Dendritic cell treated with granulocyte-macrophage colony-stimulating factor and Interleukin-4, amounts not matched to agents 40 ng/mL and 50 ng/mL, for 4 days (primary cell): ENCODE measurements around the gene TPBG.

ENCODE experiments used
- H3K27ac Mint-ChIP-seq: one replicate; pipeline ENCODE4 v1.8.0; 2022; ENCODE audit warnings: mild to moderate bottlenecking, mixed read lengths
- H3K27me3 Mint-ChIP-seq: one replicate; pipeline ENCODE4 v1.8.0; 2022; ENCODE audit warnings: mild to moderate bottlenecking, mixed read lengths
- H3K36me3 Mint-ChIP-seq: one replicate; pipeline ENCODE4 v1.8.0; 2022; ENCODE audit warnings: low read depth, mixed read lengths
- H3K4me1 Mint-ChIP-seq: one replicate; pipeline ENCODE4 v1.8.0; 2022; ENCODE audit warnings: low read depth, mixed read lengths
- H3K4me3 Mint-ChIP-seq: one replicate; pipeline ENCODE4 v1.8.0; 2022; ENCODE audit warnings: mild to moderate bottlenecking, moderate library complexity, mixed read lengths
- H3K9me3 Mint-ChIP-seq: one replicate; pipeline ENCODE4 v1.8.0; 2022; ENCODE audit warnings: mixed read lengths
- intact Hi-C: fragments of 100-400 bp; cut with micrococcal nuclease; formaldehyde crosslinking; loops from one replicate; pipeline ENCODE4 v1.15.0; 2022

The TPBG gene, protein sequence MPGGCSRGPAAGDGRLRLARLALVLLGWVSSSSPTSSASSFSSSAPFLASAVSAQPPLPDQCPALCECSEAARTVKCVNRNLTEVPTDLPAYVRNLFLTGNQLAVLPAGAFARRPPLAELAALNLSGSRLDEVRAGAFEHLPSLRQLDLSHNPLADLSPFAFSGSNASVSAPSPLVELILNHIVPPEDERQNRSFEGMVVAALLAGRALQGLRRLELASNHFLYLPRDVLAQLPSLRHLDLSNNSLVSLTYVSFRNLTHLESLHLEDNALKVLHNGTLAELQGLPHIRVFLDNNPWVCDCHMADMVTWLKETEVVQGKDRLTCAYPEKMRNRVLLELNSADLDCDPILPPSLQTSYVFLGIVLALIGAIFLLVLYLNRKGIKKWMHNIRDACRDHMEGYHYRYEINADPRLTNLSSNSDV

DNA sequence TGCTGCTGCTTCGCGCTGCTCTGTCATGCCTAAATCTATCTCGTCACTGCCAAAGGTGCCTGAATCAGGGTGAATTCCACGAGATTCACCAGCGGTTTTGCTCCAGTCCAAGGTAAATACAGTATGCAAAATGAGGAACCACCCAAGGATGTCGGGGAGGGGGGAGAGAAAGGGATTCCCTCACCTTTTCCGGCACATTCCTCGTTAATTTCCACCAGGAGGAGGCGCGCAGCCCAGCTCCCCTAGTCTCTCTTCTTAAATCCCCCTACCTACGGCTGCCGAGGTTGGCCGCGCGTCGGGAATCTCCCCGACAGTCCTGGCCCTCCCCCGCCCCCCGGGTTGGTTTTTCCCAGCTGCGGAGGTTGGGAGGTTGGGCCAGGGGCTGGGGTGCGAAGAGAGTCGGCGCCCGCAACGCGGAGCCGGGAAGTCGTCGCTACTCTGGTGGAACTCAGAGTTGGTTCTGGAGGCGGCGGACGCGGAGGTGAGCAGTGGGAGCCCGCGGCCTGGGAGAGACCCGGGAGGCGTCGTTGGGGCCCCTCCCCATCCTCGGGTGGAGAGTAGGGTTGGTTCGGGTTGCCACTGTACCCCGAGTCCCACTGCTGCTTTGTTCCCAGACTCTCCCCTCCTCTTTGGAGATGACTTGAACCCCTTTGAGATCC lies at the start of gene TPBG:
TSS of gene TPBG (plus strand) at position 390 of the 659 bp plus-strand sequence. CDS start 1,145 bp downstream, outside the sequence.
- Mint-ChIP-seq H3K27me3 (peaks cover 65% of the 10 kb centered on the region), H3K4me1 (peaks cover 28% of the 10 kb centered on the region), H3K9me3 (no peaks in the 10 kb centered on the region), H3K4me3 (peak within 1 kb of the TSS; percentile 84), H3K27ac (peak within 1 kb of the TSS; percentile 60), H3K36me3 (peaks cover 9% of the 10 kb centered on the region)
- intact Hi-C loops = no loop called here

DNA sequence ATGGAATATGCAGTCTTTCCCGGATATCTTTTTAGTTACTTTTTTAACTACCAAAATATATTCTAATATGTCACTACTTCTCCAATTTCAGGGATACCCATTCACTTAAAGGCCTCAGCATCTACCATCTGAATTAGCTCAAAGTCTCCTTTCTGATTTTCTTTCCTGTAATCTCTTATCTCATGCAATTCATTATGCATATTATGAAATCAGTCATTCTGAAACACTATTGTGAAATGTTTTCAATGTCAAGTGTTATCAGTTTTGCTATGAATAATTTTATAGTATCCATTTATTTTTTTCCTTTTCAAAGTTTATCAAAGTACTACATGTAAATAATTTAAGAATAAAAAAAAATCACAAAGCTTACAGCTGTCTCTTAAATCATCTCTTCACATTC lies 41.2 kb upstream of the TPBG start:
- Mint-ChIP-seq H3K4me1 (no peaks in the 10 kb centered on the region), H3K27ac (no peak overlapping the region), H3K9me3 (no peaks in the 10 kb centered on the region), H3K4me3 (no peak overlapping the region), H3K27me3 (no peaks in the 10 kb centered on the region), H3K36me3 (no peaks in the 10 kb centered on the region)
- intact Hi-C loops = no loop called here

- Mint-ChIP-seq H3K4me1 (no peaks in the 10 kb centered on the region), H3K4me3 (no peak overlapping the region), H3K36me3 (no peaks in the 10 kb centered on the region), H3K27ac (no peak overlapping the region), H3K9me3 (no peaks in the 10 kb centered on the region), H3K27me3 (no peaks in the 10 kb centered on the region)
- intact Hi-C loops = no loop called here
Measured at GRCh38 chr6:82329766-82330165, 33.9 kb upstream of the TPBG start.

DNA sequence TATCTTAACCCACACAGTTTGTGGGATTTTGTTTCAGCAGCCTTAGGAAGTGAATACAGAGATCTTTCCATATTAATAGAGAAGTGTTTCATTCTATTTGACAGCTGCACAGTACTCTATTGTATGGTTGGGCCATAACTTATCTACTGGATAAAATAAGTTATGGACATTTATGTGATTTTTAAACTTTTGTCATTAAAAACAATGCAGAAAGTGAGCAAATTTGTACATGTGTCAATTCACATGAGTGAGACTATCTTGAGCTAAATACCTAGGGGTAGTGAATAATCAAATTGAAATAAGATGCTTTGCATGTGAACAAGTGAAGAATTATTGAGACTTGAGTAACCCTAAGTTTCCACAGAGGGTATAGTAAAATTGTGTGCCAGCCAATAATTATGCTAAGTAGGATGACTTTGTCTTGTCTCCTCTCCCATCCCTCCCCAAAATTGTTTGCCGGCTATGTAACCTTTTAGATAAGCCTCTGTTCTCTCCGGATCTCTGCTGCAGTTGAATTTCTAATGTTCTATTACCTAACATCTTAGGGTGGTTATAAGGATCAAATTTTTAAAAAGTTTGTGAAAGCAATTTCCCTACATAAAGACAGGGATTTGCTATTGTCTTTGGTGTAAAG lies 33.3 kb upstream of the TPBG start:
- Mint-ChIP-seq H3K4me1 (no peaks in the 10 kb centered on the region), H3K9me3 (no peaks in the 10 kb centered on the region), H3K27me3 (no peaks in the 10 kb centered on the region), H3K36me3 (no peaks in the 10 kb centered on the region), H3K27ac (no peak overlapping the region), H3K4me3 (no peak overlapping the region)
- intact Hi-C loops = no loop called here

GRCh38 chr6:82331031-82331773 lies 32.4 kb upstream of the TPBG start:
- H3K4me3 Mint-ChIP-seq = no peak overlapping the region
- H3K27me3 Mint-ChIP-seq = no peaks in the 10 kb centered on the region
- H3K9me3 Mint-ChIP-seq = no peaks in the 10 kb centered on the region
- intact Hi-C loops = no loop called here
- no peaks in the 10 kb centered on the region for H3K4me1 Mint-ChIP-seq
- H3K27ac Mint-ChIP-seq = no peak overlapping the region
- no peaks in the 10 kb centered on the region for H3K36me3 Mint-ChIP-seq

GRCh38 chr6:82333781-82334180 lies 29.8 kb upstream of the TPBG start:
- H3K4me3 Mint-ChIP-seq = no peak overlapping the region
- H3K27ac Mint-ChIP-seq = no peak overlapping the region
- H3K27me3 Mint-ChIP-seq = no peaks in the 10 kb centered on the region
- H3K36me3 Mint-ChIP-seq = no peaks in the 10 kb centered on the region
- no peaks in the 10 kb centered on the region for H3K9me3 Mint-ChIP-seq
- no peaks in the 10 kb centered on the region for H3K4me1 Mint-ChIP-seq
- intact Hi-C loops = no loop called here

GRCh38 chr6:82337688-82338257 lies 25.8 kb upstream of the TPBG start:
- H3K36me3 Mint-ChIP-seq = no peaks in the 10 kb centered on the region
- no peaks in the 10 kb centered on the region for H3K4me1 Mint-ChIP-seq
- intact Hi-C loops = no loop called here
- no peaks in the 10 kb centered on the region for H3K27me3 Mint-ChIP-seq
- no peak overlapping the region for H3K27ac Mint-ChIP-seq
- peaks cover 15% of the 10 kb centered on the region for H3K9me3 Mint-ChIP-seq
- no peak overlapping the region for H3K4me3 Mint-ChIP-seq

DNA sequence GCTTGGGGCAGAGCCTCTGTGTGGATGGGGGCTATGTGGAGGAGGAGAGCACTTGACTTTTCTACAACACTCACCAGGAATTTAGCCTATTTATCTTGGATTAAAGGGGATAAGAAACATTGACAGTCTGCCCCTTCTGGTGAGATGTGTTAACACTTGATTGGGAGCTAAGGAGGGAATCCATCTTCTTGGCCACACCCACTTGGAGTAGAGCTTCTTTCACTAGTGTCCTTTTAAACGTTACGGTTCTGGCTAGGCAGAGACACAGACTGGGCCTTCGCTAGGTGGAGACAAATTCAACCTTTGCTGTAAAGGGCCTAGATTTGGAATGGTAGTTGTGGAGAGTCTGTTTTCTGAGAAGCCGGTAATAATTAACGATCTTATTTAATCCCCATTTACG lies 15.5 kb upstream of the TPBG start:
- no peak overlapping the region for H3K4me3 Mint-ChIP-seq

GRCh38 chr6:82353848-82354247 lies 9.8 kb upstream of the TPBG start:
- Mint-ChIP-seq H3K36me3 (no peaks in the 10 kb centered on the region), H3K27ac (no peak overlapping the region), H3K9me3 (no peaks in the 10 kb centered on the region), H3K4me1 (no peaks in the 10 kb centered on the region), H3K4me3 (no peak overlapping the region), H3K27me3 (no peaks in the 10 kb centered on the region)
- intact Hi-C loops = no loop called here

More for the DNA sequence above, 15.5 kb upstream of the TPBG start:
- intact Hi-C loops = no loop called here
- Mint-ChIP-seq H3K36me3 (no peaks in the 10 kb centered on the region), H3K4me1 (no peaks in the 10 kb centered on the region), H3K9me3 (no peaks in the 10 kb centered on the region), H3K27ac (no peak overlapping the region), H3K27me3 (no peaks in the 10 kb centered on the region)

- Mint-ChIP-seq H3K4me3 (no peak overlapping the region), H3K9me3 (no peaks in the 10 kb centered on the region), H3K4me1 (peaks cover 26% of the 10 kb centered on the region), H3K27me3 (peaks cover 54% of the 10 kb centered on the region), H3K27ac (no peak overlapping the region), H3K36me3 (peaks cover 9% of the 10 kb centered on the region)
- intact Hi-C loops = no loop called here
Measured at GRCh38 chr6:82360552-82360951, 3.1 kb upstream of the TPBG start.

GRCh38 chr6:82361631-82362030 lies 2.0 kb upstream of the TPBG start:
- H3K9me3 Mint-ChIP-seq = no peaks in the 10 kb centered on the region
- H3K4me1 Mint-ChIP-seq = peaks cover 28% of the 10 kb centered on the region
- intact Hi-C loops = no loop called here
- peaks cover 9% of the 10 kb centered on the region for H3K36me3 Mint-ChIP-seq
- peaks cover 62% of the 10 kb centered on the region for H3K27me3 Mint-ChIP-seq
- no peak overlapping the region for H3K4me3 Mint-ChIP-seq
- no peak overlapping the region for H3K27ac Mint-ChIP-seq

DNA sequence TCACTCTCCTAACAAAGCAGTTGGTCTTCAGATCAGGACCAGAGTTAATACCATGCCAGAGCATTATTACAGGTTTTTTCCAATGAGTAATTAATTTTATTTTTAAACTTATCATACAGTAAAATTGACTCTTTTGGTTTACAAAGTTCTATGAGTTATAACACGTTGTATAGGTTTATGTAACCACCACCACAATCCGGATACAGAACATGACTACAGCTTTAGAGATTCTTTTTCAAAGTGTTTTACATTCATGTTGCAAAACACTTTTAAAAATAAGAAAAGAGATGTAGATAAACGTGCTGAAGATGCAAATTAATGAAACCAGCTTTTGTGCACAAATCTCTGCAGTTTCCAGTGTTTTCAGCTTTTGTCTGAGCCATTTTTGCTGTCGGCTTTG lies 1.5 kb upstream of the TPBG start:
- intact Hi-C loops = no loop called here
- Mint-ChIP-seq H3K4me3 (no peak overlapping the region), H3K27ac (no peak overlapping the region), H3K27me3 (peaks cover 64% of the 10 kb centered on the region), H3K36me3 (peaks cover 9% of the 10 kb centered on the region), H3K9me3 (no peaks in the 10 kb centered on the region), H3K4me1 (peaks cover 28% of the 10 kb centered on the region)

DNA sequence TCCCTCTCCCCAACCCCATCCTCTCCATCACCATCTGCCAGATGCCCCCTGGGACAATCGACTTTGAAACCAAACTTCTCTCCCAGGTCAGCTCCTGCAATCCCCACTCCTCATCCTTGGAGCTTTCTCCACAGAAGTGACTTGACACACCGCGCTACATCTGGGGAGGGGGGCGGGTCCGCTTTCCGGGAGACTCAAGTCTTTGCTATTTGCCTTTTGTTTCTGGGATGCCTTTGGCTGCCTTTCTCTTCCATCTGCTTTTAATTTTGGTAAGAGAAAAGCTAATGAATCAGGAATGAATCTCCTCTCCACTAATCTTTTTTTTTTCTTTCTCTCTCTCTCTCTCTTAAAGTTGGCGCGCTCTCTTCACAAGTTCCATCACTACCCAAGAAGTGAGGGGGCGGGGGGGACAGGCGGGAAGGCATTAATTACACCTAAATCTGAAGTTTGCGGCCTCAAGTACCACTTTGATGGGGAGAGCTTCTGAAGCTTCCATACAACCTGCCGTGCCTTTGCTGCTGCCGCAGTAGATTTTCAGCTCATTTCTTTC lies 664 bp upstream of the TPBG start:
- peak overlapping the region; percentile 60 for H3K27ac Mint-ChIP-seq
- H3K27me3 Mint-ChIP-seq = peaks cover 64% of the 10 kb centered on the region
- no peak overlapping the region for H3K4me3 Mint-ChIP-seq
- intact Hi-C loops = no loop called here
- H3K9me3 Mint-ChIP-seq = no peaks in the 10 kb centered on the region
- peaks cover 28% of the 10 kb centered on the region for H3K4me1 Mint-ChIP-seq
- peaks cover 9% of the 10 kb centered on the region for H3K36me3 Mint-ChIP-seq
